ENCODE results near the gene NTM.

The NTM gene

GRCh38 chr11:131750692-131751091 is 380.3 kb downstream of the NTM start:
- TF ChIP-seq CTCF (conservative IDR thresholded peaks at IDR 0.05) = no peak
- H3K27ac ChIP-seq = no peak overlapping the region

GRCh38 chr11:131754671-131755070 is 384.3 kb downstream of the NTM start:
- H3K27ac ChIP-seq = no peak overlapping the region
- TF ChIP-seq CTCF (conservative IDR thresholded peaks at IDR 0.05) = no peak

- no peak overlapping the region for H3K27ac ChIP-seq
- TF ChIP-seq CTCF (conservative IDR thresholded peaks at IDR 0.05) = no peak
Measured at GRCh38 chr11:131756479-131757110, 386.2 kb downstream of the NTM start.

- no peak for TF ChIP-seq CTCF (conservative IDR thresholded peaks at IDR 0.05)
- H3K27ac ChIP-seq = no peak overlapping the region
Measured at GRCh38 chr11:131758726-131759125, 388.3 kb downstream of the NTM start.

GRCh38 chr11:131759140-131759539 is 388.7 kb downstream of the NTM start:
- H3K27ac ChIP-seq = no peak overlapping the region
- TF ChIP-seq CTCF (conservative IDR thresholded peaks at IDR 0.05) = no peak

- TF ChIP-seq CTCF (conservative IDR thresholded peaks at IDR 0.05) = no peak
- no peak overlapping the region for H3K27ac ChIP-seq
Measured at GRCh38 chr11:131760091-131761061, 390.0 kb downstream of the NTM start.

- H3K27ac ChIP-seq = no peak overlapping the region
- TF ChIP-seq CTCF (conservative IDR thresholded peaks at IDR 0.05) = no peak
Measured at GRCh38 chr11:131762346-131763110, 392.1 kb downstream of the NTM start.

All from VCaP (cell line).